T-cell (primary cell): Measurements from ENCODE around the gene RAPGEF1. TPM values are rescaled to one million over a fixed set of nuclear protein-coding genes. Genes with fewer than 3 reads are reported as not detected.

Source experiments
- ATAC-seq, 4 experiments: fragments of 200-7000 bp in 3 of 4; fragments of 150-1000 bp in 1 of 4; cut with Tn5 transposase; replicated peaks in 1 of 4; 1 replicate in 3 of 4; 2 replicates in 1 of 4; pipeline ENCODE4 v1.10.0; 2021; ENCODE audit warnings: moderate library complexity in 3 of 4, mild to moderate bottlenecking in 2 of 4, moderate number of reproducible peaks in 1 of 4
- CTCF ChIA-PET, 2 donors: fragments of 300-600 bp; sonication (Branson Sonifier 250); formaldehyde crosslinking; loops; one replicate each; lab custom pipeline; 2022; ENCODE audit warnings: antibody characterized with exemption in 2 of 2; lab: Charles Lee
- POLR2A ChIA-PET, 2 donors: fragments of 300-600 bp; sonication (Branson Sonifier 250); formaldehyde crosslinking; loops; one replicate each; lab custom pipeline; 2022; ENCODE audit warnings: antibody characterized with exemption in 2 of 2; lab: Charles Lee
- DNase-seq, 35 experiments: peaks; one replicate each; pipeline versions ENCODE4 v3.0.0 to v3.0.0-alpha.2; 2013 to 2023
- H3K27ac ChIP-seq: one replicate; pipeline ENCODE4 v1.5.1; 2013; ENCODE audit warnings: low read length
- H3K27me3 ChIP-seq, 2 experiments: replicated peaks in 1 of 2; 1 replicate in 1 of 2; 2 replicates in 1 of 2; pipeline versions ENCODE4 v1.6.1 to v1.7.0; 2013; ENCODE audit warnings: low read length in 1 of 2, mixed read lengths in 1 of 2; ENCODE audit not compliant: control insufficient read depth in 2 of 2, insufficient read depth in 2 of 2; ENCODE audit errors: extremely low read depth in 1 of 2
- H3K36me3 ChIP-seq, 2 donors: 1 replicate in 1 of 2; 2 replicates in 1 of 2; pipeline versions ENCODE4 v1.6.1 to v1.7.0; 2013; ENCODE audit warnings: low read length in 1 of 2; ENCODE audit not compliant: control insufficient read depth in 2 of 2, insufficient read depth in 1 of 2; ENCODE audit errors: extremely low read depth in 1 of 2
- H3K4me1 ChIP-seq, 2 experiments: 1 replicate in 1 of 2; 2 replicates in 1 of 2; pipeline versions ENCODE4 v1.6.1 to v1.7.0; 2013; ENCODE audit warnings: low read length in 2 of 2, mixed read lengths in 1 of 2; ENCODE audit not compliant: insufficient read depth in 2 of 2, control insufficient read depth in 1 of 2; ENCODE audit errors: extremely low read depth in 1 of 2
- H3K4me3 ChIP-seq, 2 donors: 1 replicate in 1 of 2; 2 replicates in 1 of 2; pipeline versions ENCODE4 v1.5.1 to v1.7.0; 2013; ENCODE audit warnings: mild to moderate bottlenecking in 2 of 2, low read length in 1 of 2, moderate library complexity in 1 of 2; ENCODE audit not compliant: control insufficient read depth in 1 of 2; ENCODE audit errors: extremely low read depth in 1 of 2
- H3K9me3 ChIP-seq: 2 replicates; pipeline ENCODE4 v1.7.0; 2013
- H3K27ac Mint-ChIP-seq, 2 donors: one replicate each; pipeline ENCODE4 v1.8.0; 2020 to 2021; ENCODE audit warnings: mild to moderate bottlenecking in 2 of 2, mixed read lengths in 2 of 2
- H3K27me3 Mint-ChIP-seq, 2 donors: one replicate each; pipeline ENCODE4 v1.8.0; 2021 to 2022; ENCODE audit warnings: mixed read lengths in 2 of 2
- H3K36me3 Mint-ChIP-seq: one replicate; pipeline ENCODE4 v1.8.0; 2021; ENCODE audit warnings: mixed read lengths
- H3K4me1 Mint-ChIP-seq, 3 donors: one replicate each; pipeline ENCODE4 v1.8.0; 2020 to 2022; ENCODE audit warnings: mixed read lengths in 3 of 3, mild to moderate bottlenecking in 1 of 3
- H3K4me3 Mint-ChIP-seq, 3 donors: one replicate each; pipeline ENCODE4 v1.8.0; 2020 to 2022; ENCODE audit warnings: mild to moderate bottlenecking in 3 of 3, mixed read lengths in 3 of 3, moderate library complexity in 3 of 3
- H3K9me3 Mint-ChIP-seq, 3 donors: one replicate each; pipeline ENCODE4 v1.8.0; 2020 to 2022; ENCODE audit warnings: mixed read lengths in 3 of 3
- WGBS: methylation state at CpG from one replicate; pipeline ENCODE4 v1.1.5; 2013; ENCODE audit warnings: missing lambda C conversion rate; ENCODE audit not compliant: insufficient coverage; 5-methylcytosine and 5-hydroxymethylcytosine counted together
- total RNA-seq, 35 experiments: library from RNA in 6 of 35; stranded (reverse) in 6 of 35; fragments of 120-200 nt in 1 of 35; gene quantifications; one replicate each; pipeline versions ENCODE4 v1.2.1 to v1.2.4 and lab custom pipeline; 2013 to 2026

Gene RAPGEF1
- total RNA-seq, 5 donors from 2014 or later (not counting 1 experiment from before 2014, with no cell fraction given), result 97.9 to 167 (median 139) TPM

- H3K27ac ChIP-seq, result peak overlapping the region; percentile 88
- Mint-ChIP-seq H3K36me3 (peaks cover 9% of the 10 kb centered on the region), H3K27ac (peak overlapping the region; percentile 91 to 96), H3K27me3 (no peaks in the 10 kb centered on the region), H3K4me1 (peaks cover 91 to 97% (median 95%) of the 10 kb centered on the region in 3 donors), H3K9me3 (no peaks in the 10 kb centered on the region), H3K4me3 (peak overlapping the region; percentile 72 to 81 (median 73))
- WGBS, result 57% methylated on average over 2 of the region's 4 CpGs
- H3K4me1 ChIP-seq, result peaks cover 23 to 74% of the 10 kb centered on the region in 2 experiments
- no peaks in the 10 kb centered on the region for H3K27me3 ChIP-seq
- H3K4me3 ChIP-seq, result peak overlapping the region in 1 of 2 donors; percentile 1
- DNase-seq, result no peak
- ATAC-seq, result no peak
- POLR2A ChIA-PET, result interaction anchor here in 1 of 2 donors (1.3 to 2.0 kb wide), 5 partner anchors 33 to 56 kb away, joined by 4 to 11 read pairs (median 6); no protein-coding TSS in a partner anchor
- H3K36me3 ChIP-seq, result no peaks in the 10 kb centered on the region
- no peaks in the 10 kb centered on the region for H3K9me3 ChIP-seq
- CTCF ChIA-PET, result interaction anchor here in 1 of 2 donors (0.5 to 3.0 kb wide), 14 partner anchors 9 to 67 kb away, joined by 3 to 18 read pairs (median 4); partner anchors contain the start of gene RAPGEF1
Measured at GRCh38 chr9:131677049-131677443, 62.8 kb downstream of the RAPGEF1 start.

GRCh38 chr9:131676431-131676972 lies 63.4 kb downstream of the RAPGEF1 start:
- H3K27me3 ChIP-seq, result no peaks in the 10 kb centered on the region
- no peaks in the 10 kb centered on the region for H3K9me3 ChIP-seq
- H3K4me3 ChIP-seq, result peak overlapping the region in 1 of 2 donors; percentile 1
- H3K4me1 ChIP-seq, result peaks cover 23 to 79% of the 10 kb centered on the region in 2 experiments
- WGBS, result 10% methylated on average over 4 of the region's 6 CpGs
- Mint-ChIP-seq H3K27ac (peak overlapping the region; percentile 91 to 96), H3K4me1 (peaks cover 89 to 97% (median 95%) of the 10 kb centered on the region in 3 donors), H3K36me3 (peaks cover 9% of the 10 kb centered on the region), H3K4me3 (peak overlapping the region; percentile 72 to 81 (median 73)), H3K9me3 (no peaks in the 10 kb centered on the region), H3K27me3 (no peaks in the 10 kb centered on the region)
- POLR2A ChIA-PET, result interaction anchor here (0.9 to 2.0 kb wide), 3 partner anchors 51 to 56 kb away, joined by 3 to 6 read pairs (median 6); no protein-coding TSS in a partner anchor
- H3K36me3 ChIP-seq, result no peaks in the 10 kb centered on the region
- H3K27ac ChIP-seq, result peak overlapping the region; percentile 88
- DNase-seq (peak in 34 of 35 experiments; percentile 39 to 80 (median 61)), ATAC-seq (peak; percentile 43 to 75 (median 52))
- CTCF ChIA-PET, result interaction anchor here in 1 of 2 donors (0.9 to 3.0 kb wide), 7 partner anchors 8 to 67 kb away, joined by 3 to 18 read pairs (median 8); partner anchors contain the start of gene RAPGEF1

- H3K9me3 ChIP-seq, result no peaks in the 10 kb centered on the region
- peak overlapping the region; percentile 72 to 81 (median 73) for H3K4me3 Mint-ChIP-seq
- H3K27ac Mint-ChIP-seq, result peak overlapping the region; percentile 91 to 96
- H3K4me1 Mint-ChIP-seq, result peaks cover 89 to 99% (median 97%) of the 10 kb centered on the region in 3 donors
- H3K4me3 ChIP-seq, result peak overlapping the region in 1 of 2 donors; percentile 27
- no peaks in the 10 kb centered on the region for H3K27me3 Mint-ChIP-seq
- H3K27ac ChIP-seq, result peak overlapping the region; percentile 88
- H3K4me1 ChIP-seq, result peaks cover 29 to 89% of the 10 kb centered on the region in 2 experiments
- no peaks in the 10 kb centered on the region for H3K27me3 ChIP-seq
- WGBS, result 89% methylated on average over 4 of the region's 6 CpGs
- no peaks in the 10 kb centered on the region for H3K9me3 Mint-ChIP-seq
- DNase-seq (no peak), ATAC-seq (no peak)
- POLR2A ChIA-PET, result interaction anchor here (0.7 to 0.9 kb wide), 3 partner anchors 9 to 52 kb away, joined by 3 to 4 read pairs (median 4); no protein-coding TSS in a partner anchor
- peaks cover 7% of the 10 kb centered on the region for H3K36me3 Mint-ChIP-seq
- H3K36me3 ChIP-seq, result no peaks in the 10 kb centered on the region
- CTCF ChIA-PET, result interaction anchor here (0.6 to 1.5 kb wide), 4 partner anchors 11 to 635 kb away, joined by 3 read pairs; no protein-coding TSS in a partner anchor
Measured at GRCh38 chr9:131675437-131676022, 64.3 kb downstream of the RAPGEF1 start.

- no peak for DNase-seq
- Mint-ChIP-seq H3K4me1 (peaks cover 89 to 99% (median 97%) of the 10 kb centered on the region in 3 donors), H3K27me3 (no peaks in the 10 kb centered on the region), H3K4me3 (peak overlapping the region; percentile 72 to 81 (median 73)), H3K27ac (peak overlapping the region; percentile 91 to 96), H3K9me3 (no peaks in the 10 kb centered on the region), H3K36me3 (peaks cover 2% of the 10 kb centered on the region)
- POLR2A ChIA-PET, result interaction anchor here in 1 of 2 donors (0.7 to 0.9 kb wide), 2 partner anchors 8 to 35 kb away, joined by 4 read pairs; no protein-coding TSS in a partner anchor
- H3K27ac ChIP-seq, result peak overlapping the region; percentile 88
- H3K36me3 ChIP-seq, result no peaks in the 10 kb centered on the region
- H3K9me3 ChIP-seq, result no peaks in the 10 kb centered on the region
- H3K4me3 ChIP-seq, result peak overlapping the region in 1 of 2 donors; percentile 27
- CTCF ChIA-PET, result interaction anchor here (0.6 to 1.5 kb wide), 4 partner anchors 10 to 635 kb away, joined by 3 read pairs; no protein-coding TSS in a partner anchor
- ATAC-seq, result no peak
- H3K27me3 ChIP-seq, result no peaks in the 10 kb centered on the region
- peaks cover 37 to 94% of the 10 kb centered on the region in 2 experiments for H3K4me1 ChIP-seq
- WGBS, result 91% methylated on average over 16 of the region's 29 CpGs
Measured at GRCh38 chr9:131674425-131675421, 65.2 kb downstream of the RAPGEF1 start.

- POLR2A ChIA-PET, result interaction anchor here in 1 of 2 donors (0.5 kb wide), 1 partner anchor 417 kb away, joined by 4 read pairs; no protein-coding TSS in a partner anchor
- H3K27ac Mint-ChIP-seq, result peak overlapping the region; percentile 96
Measured at GRCh38 chr9:131673531-131673930, 66.3 kb downstream of the RAPGEF1 start.

More at GRCh38 chr9:131673531-131673930, 66.3 kb downstream of the RAPGEF1 start:
- H3K36me3 Mint-ChIP-seq, result peaks cover 2% of the 10 kb centered on the region
- DNase-seq (no peak), ATAC-seq (no peak)
- Histone ChIP-seq H3K4me1 (peaks cover 46 to 94% of the 10 kb centered on the region in 2 experiments), H3K27ac (peak overlapping the region; percentile 98), H3K27me3 (no peaks in the 10 kb centered on the region), H3K4me3 (no peak overlapping the region), H3K9me3 (no peaks in the 10 kb centered on the region), H3K36me3 (no peaks in the 10 kb centered on the region)
- H3K4me3 Mint-ChIP-seq, result peak overlapping the region; percentile 49 to 72 (median 63)
- H3K9me3 Mint-ChIP-seq, result no peaks in the 10 kb centered on the region
- no peaks in the 10 kb centered on the region for H3K27me3 Mint-ChIP-seq
- H3K4me1 Mint-ChIP-seq, result peaks cover 89 to 99% (median 97%) of the 10 kb centered on the region in 3 donors
- CTCF ChIA-PET, result interaction anchor here in 1 of 2 donors (1.2 kb wide), 1 partner anchor 9 kb away, joined by 3 read pairs; no protein-coding TSS in a partner anchor
- WGBS, result 70% methylated on average over 7 of the region's 7 CpGs
